IMR-90 (cell line): ENCODE measurements around the gene FAM163A. TPM values are rescaled to one million over a fixed set of nuclear protein-coding genes. Genes with fewer than 3 reads are reported as not detected.

Source experiments
- ATAC-seq: fragments of 200-7000 bp; cut with Tn5 transposase; 2 replicates; pipeline ENCODE4 v1.9.1; 2020; ENCODE audit warnings: low read depth, mild to moderate bottlenecking, moderate library complexity
- BruUV-seq: library from RNA; stranded (reverse); fragments of 400-500 nt; replicated peaks from 2 replicates; lab custom pipeline; 2021; lab: Mats Ljungman, UMichigan
- CTCF ChIA-PET: fragments of 300-600 bp; formaldehyde crosslinking; extraction: SDS; loops from one replicate; lab custom pipeline; 2021; ENCODE audit warnings: antibody characterized with exemption; lab: Yijun Ruan, JAX
- POLR2A ChIA-PET: fragments of 300-600 bp; sonication (Branson Sonifier 250); formaldehyde crosslinking; loops from one replicate; lab custom pipeline; 2022; ENCODE audit warnings: antibody characterized with exemption; ENCODE audit not compliant: unreplicated experiment; lab: Charles Lee
- DNase-seq: peaks from one replicate; pipeline ENCODE4 v3.0.0; 2013
- H2AFZ ChIP-seq: replicated peaks from 2 replicates; pipeline ENCODE3; 2013; ENCODE audit warnings: low read length, mild to moderate bottlenecking; ENCODE audit not compliant: poor library complexity
- H2AK5ac ChIP-seq: 2 replicates; pipeline ENCODE4 v1.6.1; 2013; ENCODE audit warnings: low read depth, low read length, inconsistent platforms
- H2AK9ac ChIP-seq: replicated peaks from 2 replicates; pipeline ENCODE3; 2013; ENCODE audit warnings: mild to moderate bottlenecking, low read depth, low read length, moderate library complexity; ENCODE audit not compliant: poor library complexity
- H2BK120ac ChIP-seq: 2 replicates; pipeline ENCODE4 v1.6.1; 2013; ENCODE audit warnings: low read depth, low read length, inconsistent platforms
- H2BK15ac ChIP-seq: 3 replicates; pipeline ENCODE4 v1.6.1; 2013; ENCODE audit warnings: low read depth, low read length, inconsistent platforms
- H2BK20ac ChIP-seq: 2 replicates; pipeline ENCODE4 v1.6.1; 2013; ENCODE audit warnings: low read depth, mild to moderate bottlenecking, inconsistent platforms, low read length, moderate library complexity
- H2BK5ac ChIP-seq: 2 replicates; pipeline ENCODE4 v1.6.1; 2013; ENCODE audit warnings: mild to moderate bottlenecking, low read depth, low read length, inconsistent platforms; ENCODE audit not compliant: poor library complexity, severe bottlenecking
- H3K14ac ChIP-seq: replicated peaks from 2 replicates; pipeline ENCODE4 v1.6.1; 2013; ENCODE audit warnings: low read depth, low read length, inconsistent platforms
- H3K18ac ChIP-seq: 2 replicates; pipeline ENCODE4 v1.6.1; 2013; ENCODE audit warnings: low read depth, low read length, control low read depth
- H3K23ac ChIP-seq: 2 replicates; pipeline ENCODE4 v1.6.1; 2013; ENCODE audit warnings: low read depth, low read length, inconsistent platforms
- H3K27ac ChIP-seq: 2 replicates; pipeline ENCODE4 v1.5.1; 2013; ENCODE audit warnings: mild to moderate bottlenecking, control low read depth, low read length; ENCODE audit not compliant: insufficient read depth
- H3K27me3 ChIP-seq: 2 replicates; pipeline ENCODE4 v1.6.1; 2013; ENCODE audit warnings: low read length; ENCODE audit not compliant: control insufficient read depth, insufficient read depth
- H3K36me3 ChIP-seq: 2 replicates; pipeline ENCODE4 v1.6.1; 2013; ENCODE audit warnings: low read length, mixed read lengths; ENCODE audit not compliant: control insufficient read depth, insufficient read depth
- H3K4ac ChIP-seq: 2 replicates; pipeline ENCODE4 v1.6.1; 2013; ENCODE audit warnings: low read depth, low read length, inconsistent platforms
- H3K4me1 ChIP-seq: 2 replicates; pipeline ENCODE4 v1.6.1; 2013; ENCODE audit warnings: low read length, mixed read lengths; ENCODE audit not compliant: control insufficient read depth, insufficient read depth
- H3K4me2 ChIP-seq: 2 replicates; pipeline ENCODE4 v1.6.1; 2013; ENCODE audit warnings: low read depth, mild to moderate bottlenecking, control low read depth, low read length, moderate library complexity
- H3K4me3 ChIP-seq: 2 replicates; pipeline ENCODE4 v1.5.1; 2013; ENCODE audit warnings: low read depth, mild to moderate bottlenecking, control low read depth, low read length, moderate library complexity; ENCODE audit not compliant: insufficient read depth
- H3K56ac ChIP-seq: 2 replicates; pipeline ENCODE4 v1.6.1; 2013; ENCODE audit warnings: low read length, inconsistent platforms; ENCODE audit not compliant: insufficient read depth; ENCODE audit errors: extremely low read depth
- H3K79me1 ChIP-seq, 2 experiments: 2 replicates each; pipeline ENCODE4 v1.6.1; 2013; ENCODE audit warnings: low read length in 2 of 2, inconsistent platforms in 1 of 2, low read depth in 1 of 2
- H3K9ac ChIP-seq: 2 replicates; pipeline ENCODE4 v1.6.1; 2013; ENCODE audit warnings: low read depth, low read length, control low read depth
- H3K9me1 ChIP-seq: 2 replicates; pipeline ENCODE4 v1.6.1; 2013; ENCODE audit warnings: low read length, inconsistent platforms; ENCODE audit not compliant: insufficient read depth
- H3K9me3 ChIP-seq: 2 replicates; pipeline ENCODE4 v1.6.1; 2013; ENCODE audit warnings: low read length; ENCODE audit not compliant: control insufficient read depth, insufficient read depth
- H4K20me1 ChIP-seq: 2 replicates; pipeline ENCODE4 v1.6.1; 2013; ENCODE audit warnings: low read length, inconsistent platforms; ENCODE audit not compliant: insufficient read depth
- H4K5ac ChIP-seq: 2 replicates; pipeline ENCODE4 v1.6.1; 2013; ENCODE audit warnings: mild to moderate bottlenecking, low read depth, low read length, control low read depth
- H4K8ac ChIP-seq, 2 experiments: 2 replicates each; pipeline ENCODE4 v1.6.1; 2013; ENCODE audit warnings: low read depth in 2 of 2, low read length in 2 of 2, control low read depth in 1 of 2, inconsistent platforms in 1 of 2
- H4K91ac ChIP-seq: 2 replicates; pipeline ENCODE4 v1.6.1; 2013; ENCODE audit warnings: low read depth, low read length, inconsistent platforms; ENCODE audit not compliant: insufficient read depth
- BHLHE40 ChIP-seq: fragments of 150-350 bp; IDR thresholded peaks from 2 replicates; pipeline ENCODE4 v1.6.1; 2016; ENCODE audit warnings: mild to moderate bottlenecking, low read depth, low read length
- CEBPB ChIP-seq: IDR thresholded peaks from 2 replicates; pipeline ENCODE4 v1.6.1; 2012; ENCODE audit warnings: low read depth, low read length, improper control_type of control experiment
- CTCF ChIP-seq: conservative IDR thresholded peaks from 2 replicates; pipeline ENCODE4 v1.5.1; 2012; ENCODE audit warnings: mild to moderate bottlenecking, low read depth, low read length, improper control_type of control experiment
- ELK1 ChIP-seq: fragments of 150-350 bp; IDR thresholded peaks from 2 replicates; pipeline ENCODE4 v1.6.1; 2016; ENCODE audit warnings: low read depth, mild to moderate bottlenecking, low read length, moderate library complexity, borderline replicate concordance
- FOS ChIP-seq: fragments of 150-350 bp; IDR thresholded peaks from 2 replicates; pipeline ENCODE4 v1.6.1; 2016; ENCODE audit warnings: low read depth, low read length
- MAFK ChIP-seq: IDR thresholded peaks from 2 replicates; pipeline ENCODE4 v1.6.1; 2012; ENCODE audit warnings: low read depth, low read length, improper control_type of control experiment
- MAZ ChIP-seq: IDR thresholded peaks from 2 replicates; pipeline ENCODE4 v1.6.1; 2012; ENCODE audit warnings: low read depth, mild to moderate bottlenecking, low read length, improper control_type of control experiment, moderate library complexity, borderline replicate concordance
- MXI1 ChIP-seq: IDR thresholded peaks from 2 replicates; pipeline ENCODE4 v1.6.1; 2012; ENCODE audit warnings: low read depth, mild to moderate bottlenecking, low read length, moderate library complexity, borderline replicate concordance
- NFE2L2 ChIP-seq: fragments of 150-350 bp; IDR thresholded peaks from 2 replicates; pipeline ENCODE4 v1.6.1; 2016; ENCODE audit warnings: low read depth, mild to moderate bottlenecking, low read length
- POLR2A ChIP-seq: IDR thresholded peaks from 2 replicates; pipeline ENCODE4 v1.6.1; 2012; ENCODE audit warnings: mild to moderate bottlenecking, low read depth, low read length
- RAD21 ChIP-seq: IDR thresholded peaks from 2 replicates; pipeline ENCODE4 v1.6.1; 2012; ENCODE audit warnings: low read length, improper control_type of control experiment
- RCOR1 ChIP-seq: IDR thresholded peaks from 2 replicates; pipeline ENCODE4 v1.6.1; 2012; ENCODE audit warnings: mild to moderate bottlenecking, low read length, improper control_type of control experiment; ENCODE audit not compliant: insufficient replicate concordance
- SMC3 ChIP-seq: fragments of 150-350 bp; IDR thresholded peaks from 2 replicates; pipeline ENCODE4 v1.6.1; 2016; ENCODE audit warnings: low read depth, mild to moderate bottlenecking, antibody characterized with exemption, low read length, moderate library complexity
- USF2 ChIP-seq: fragments of 150-350 bp; IDR thresholded peaks from 2 replicates; pipeline ENCODE4 v1.6.1; 2017; ENCODE audit warnings: mild to moderate bottlenecking, antibody characterized with exemption, low read length, low read depth
- WGBS, 2 experiments: methylation state at CpG; one replicate each; pipeline versions ENCODE4 v1.1.5 to v1.1.7; 2013; ENCODE audit warnings: missing lambda C conversion rate in 2 of 2; ENCODE audit not compliant: insufficient read length in 1 of 2; ENCODE audit errors: extremely low coverage in 2 of 2; 5-methylcytosine and 5-hydroxymethylcytosine counted together
- dilution Hi-C: fragments of 300-500 bp; cut with HindIII; formaldehyde crosslinking; loops from one replicate; pipeline ENCODE4 v1.14.3; 2018; ENCODE audit warnings: low sequenced_read_pairs; ENCODE audit not compliant: unreplicated experiment
- in situ Hi-C: fragments of 300-500 bp; cut with MboI; formaldehyde crosslinking; loops from 3 replicates; pipeline ENCODE4 v1.14.3; 2019; ENCODE audit warnings: low sequenced_read_pairs, inconsistent platforms, mixed read lengths
- intact Hi-C: fragments of 100-400 bp; cut with micrococcal nuclease; formaldehyde crosslinking; loops from 2 replicates; pipeline ENCODE4 v1.10.0; 2022
- polyA plus RNA-seq, 3 experiments: library from polyadenylated mRNA; depleted of rRNA; stranded (reverse); fragments of >200 nt; gene quantifications; 2 replicates each; pipeline ENCODE4 v1.2.3, GENCODE V29; 2012; ENCODE audit warnings: low replicate concordance in 1 of 3
- total RNA-seq: library from RNA; depleted of rRNA; stranded (reverse); fragments of >200 nt; gene quantifications from 2 replicates; pipeline ENCODE4 v1.2.3, GENCODE V29; 2012

Gene FAM163A
- total and polyA plus RNA-seq, 2 of the 4 experiments (the other 2 are of a cell fraction), result not detected

GRCh38 chr1:179745743-179746142 lies 2.7 kb downstream of the FAM163A start:
- no peak overlapping the region for H4K5ac ChIP-seq

More at GRCh38 chr1:179745743-179746142, 2.7 kb downstream of the FAM163A start:
- WGBS, 2 experiments, result no CpG with 5 or more reads among the region's 4 CpGs
- Histone ChIP-seq H3K36me3 (no peaks in the 10 kb centered on the region), H3K56ac (no peak overlapping the region), H3K4ac (no peak overlapping the region), H2AK5ac (no peak overlapping the region), H3K9ac (no peak overlapping the region), H3K27ac (no peak overlapping the region), H2BK20ac (no peak overlapping the region), H2BK15ac (no peak overlapping the region), H4K8ac (no peak overlapping the region), H3K4me1 (no peaks in the 10 kb centered on the region), H3K18ac (no peak overlapping the region), H2AK9ac (no peak overlapping the region), H3K9me1 (no peaks in the 10 kb centered on the region), H3K23ac (no peak overlapping the region), H4K20me1 (no peaks in the 10 kb centered on the region), H3K9me3 (peaks cover 2% of the 10 kb centered on the region), H3K4me3 (no peak overlapping the region), H3K79me1 (no peaks in the 10 kb centered on the region), H3K27me3 (peaks cover 67% of the 10 kb centered on the region), H2AFZ (no peak overlapping the region), H2BK5ac (no peak overlapping the region), H3K4me2 (no peak overlapping the region), H3K14ac (no peak overlapping the region), H4K91ac (no peak overlapping the region), H2BK120ac (no peak overlapping the region)
- in situ Hi-C loops (no loop called here), dilution Hi-C loops (no loop called here), intact Hi-C loops (no loop called here)
- TF ChIP-seq FOS (no peak), CEBPB (no peak), USF2 (no peak), POLR2A (no peak), NFE2L2 (no peak), MAZ (no peak), RAD21 (no peak), MXI1 (no peak), BHLHE40 (no peak), SMC3 (no peak), RCOR1 (no peak), MAFK (no peak), CTCF (no peak), ELK1 (no peak)
- DNase-seq (no peak), ATAC-seq (no peak)
- ChIA-PET POLR2A (no interaction called here), CTCF (no interaction called here)
- BruUV-seq, result no TSS peak
